HG03280 (cell line): ENCODE data around the gene SGK1.
"Not testable (repeated sequence)": the region's sequence is repeated elsewhere in the genome, so short reads cannot be mapped to it uniquely, and the experiment has no call there.

Experiments used
- ATAC-seq: cut with Tn5 transposase; IDR thresholded peaks from one replicate; pipeline ENCODE4 v1.9.1; 2021; ENCODE audit warnings: mild to moderate bottlenecking, moderate library complexity; ENCODE audit not compliant: unreplicated experiment

SGK1 gene

DNA sequence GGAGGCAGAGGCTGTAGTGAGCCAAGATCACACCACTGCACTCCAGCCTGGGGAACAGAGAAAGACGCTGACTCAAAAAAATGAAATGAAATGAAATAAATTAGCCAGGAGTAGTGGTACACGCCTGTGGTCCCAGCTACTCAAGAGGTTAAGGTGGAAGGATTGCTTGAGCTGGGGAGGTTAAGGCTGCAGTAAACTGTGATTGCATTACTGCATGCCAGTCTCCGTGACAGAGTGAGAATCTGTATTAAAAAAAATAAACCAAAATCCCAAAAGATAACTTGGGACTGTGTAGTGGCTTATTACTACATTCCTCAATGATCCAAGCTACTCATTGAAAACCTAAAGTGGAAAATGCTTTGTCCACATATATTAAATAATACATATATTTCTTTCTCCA is 87.0 kb downstream of the SGK1 start:
- no peak for ATAC-seq

- no peak for ATAC-seq
Observed at GRCh38 chr6:134230087-134230700, 87.7 kb downstream of the SGK1 start.

DNA sequence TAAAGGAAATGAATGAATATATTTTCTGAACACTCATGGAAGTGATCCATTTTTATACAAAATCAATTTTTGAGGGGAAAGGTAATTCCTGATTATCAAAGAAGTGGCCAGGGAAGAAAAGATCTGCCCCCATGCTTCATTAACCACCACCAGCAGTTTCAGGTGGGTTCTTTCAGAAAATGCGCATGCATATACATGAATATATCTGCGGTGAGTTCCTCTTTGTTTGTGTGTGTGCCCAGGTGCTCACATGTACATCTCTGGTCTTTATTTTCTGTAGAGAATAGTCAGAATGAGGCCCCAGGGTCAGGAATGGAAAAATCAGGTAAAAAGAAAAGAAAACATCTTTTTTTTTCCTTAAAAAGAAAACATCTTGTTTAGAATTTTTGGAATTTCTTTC is 88.4 kb downstream of the SGK1 start:
- ATAC-seq: no peak

GRCh38 chr6:134223796-134224420 is 94.0 kb downstream of the SGK1 start:
- no peak for ATAC-seq

DNA sequence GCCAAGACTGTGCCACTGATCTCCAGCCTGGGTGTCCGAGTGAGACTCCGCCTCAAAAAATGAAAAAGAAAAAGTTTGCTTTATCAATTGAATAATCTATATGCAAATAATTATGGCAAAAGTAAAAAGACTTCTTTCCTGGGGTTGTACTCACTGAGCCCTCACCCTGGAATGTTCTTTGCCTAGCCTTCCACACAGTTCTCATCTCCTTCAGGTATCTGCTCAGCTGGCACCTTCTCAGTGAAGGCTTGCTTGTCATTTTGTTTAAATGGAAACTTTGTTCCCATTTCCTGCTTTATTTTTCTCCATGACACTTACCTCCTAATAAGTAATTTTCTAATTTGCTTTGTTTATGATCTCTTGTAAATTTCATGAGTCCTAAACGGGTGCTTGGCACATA is 96.7 kb downstream of the SGK1 start:
- no peak for ATAC-seq

DNA sequence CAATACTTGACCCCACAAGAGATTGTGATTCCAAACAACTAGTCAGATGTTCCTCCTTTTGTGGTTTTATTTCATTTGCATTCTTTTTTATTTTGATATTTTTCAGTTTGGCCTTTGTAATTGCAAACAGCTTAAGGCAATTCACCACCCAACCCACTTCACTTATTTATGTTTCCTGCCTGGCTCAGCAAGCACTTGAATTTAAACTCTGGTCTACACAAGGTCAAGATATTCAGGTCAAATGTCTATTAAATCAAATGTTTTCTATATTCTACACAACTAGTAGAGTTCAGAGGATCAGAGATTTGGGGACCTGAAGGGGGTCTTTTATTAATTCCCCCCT is 100.1 kb downstream of the SGK1 start:
- ATAC-seq: no peak

DNA sequence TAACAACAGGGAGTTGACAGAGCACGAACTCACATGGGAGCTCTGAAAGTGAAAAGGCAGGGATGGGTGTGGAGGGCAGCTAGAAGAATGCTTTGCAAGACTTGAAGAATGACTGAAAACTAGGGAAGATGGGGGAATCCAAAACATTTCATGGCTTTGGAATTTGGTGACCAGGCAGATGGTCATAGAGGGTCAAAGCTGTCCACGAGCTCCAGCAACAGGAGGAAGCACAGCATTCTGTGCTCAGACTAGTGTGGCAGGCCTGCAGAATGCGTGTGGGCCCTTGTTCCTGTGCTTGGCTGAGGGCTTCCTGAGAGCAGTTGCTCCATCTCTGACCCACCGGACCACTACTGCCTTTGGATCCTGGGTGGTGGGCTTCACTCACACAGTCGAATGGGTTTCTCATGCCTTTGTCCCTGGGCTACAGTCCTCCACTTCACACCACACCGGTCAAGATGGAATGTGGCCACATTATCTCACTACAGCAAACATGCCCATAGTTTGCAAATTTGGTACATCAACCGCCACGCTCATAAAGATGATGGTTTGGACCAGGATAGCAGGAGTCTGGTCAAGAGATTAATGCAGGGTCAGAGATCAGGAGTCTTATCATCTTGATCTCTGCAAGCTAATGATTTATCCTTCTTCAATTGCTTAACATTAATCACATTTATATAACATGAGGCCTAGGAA is 100.7 kb downstream of the SGK1 start:
- no peak for ATAC-seq

GRCh38 chr6:134216301-134217010 is 101.5 kb downstream of the SGK1 start:
- ATAC-seq: no peak

- ATAC-seq: not testable (repeated sequence)
Observed at GRCh38 chr6:134213410-134213809, 104.5 kb downstream of the SGK1 start.

- no peak for ATAC-seq
Observed at GRCh38 chr6:134211297-134211696, 106.6 kb downstream of the SGK1 start.

- ATAC-seq: no peak
Observed at GRCh38 chr6:134207421-134207820, 110.5 kb downstream of the SGK1 start.

GRCh38 chr6:134205366-134205765 is 112.5 kb downstream of the SGK1 start:
- ATAC-seq: no peak

GRCh38 chr6:134204759-134205158 is 113.2 kb downstream of the SGK1 start:
- not testable (repeated sequence) for ATAC-seq

- ATAC-seq: no peak
Observed at GRCh38 chr6:134204031-134204430, 113.9 kb downstream of the SGK1 start.

DNA sequence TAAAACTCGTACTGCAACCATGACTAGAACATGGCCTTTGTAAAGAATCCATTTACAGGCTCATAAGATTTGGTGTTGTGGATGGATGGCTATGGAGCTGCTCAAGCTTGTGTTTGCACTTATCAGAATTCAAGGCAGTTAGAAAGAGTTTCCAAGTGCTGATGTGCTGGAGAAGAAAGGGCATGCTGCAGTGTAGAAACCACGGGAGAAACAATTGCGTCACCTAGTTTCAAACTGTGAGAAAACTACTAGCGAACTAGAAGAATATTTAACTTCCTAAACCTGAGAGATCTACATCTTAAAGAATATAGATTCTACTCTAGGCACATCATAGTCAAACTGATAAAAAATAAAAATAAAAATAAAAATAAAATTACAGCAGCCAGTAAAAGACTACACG is 116.2 kb downstream of the SGK1 start:
- ATAC-seq: no peak

DNA sequence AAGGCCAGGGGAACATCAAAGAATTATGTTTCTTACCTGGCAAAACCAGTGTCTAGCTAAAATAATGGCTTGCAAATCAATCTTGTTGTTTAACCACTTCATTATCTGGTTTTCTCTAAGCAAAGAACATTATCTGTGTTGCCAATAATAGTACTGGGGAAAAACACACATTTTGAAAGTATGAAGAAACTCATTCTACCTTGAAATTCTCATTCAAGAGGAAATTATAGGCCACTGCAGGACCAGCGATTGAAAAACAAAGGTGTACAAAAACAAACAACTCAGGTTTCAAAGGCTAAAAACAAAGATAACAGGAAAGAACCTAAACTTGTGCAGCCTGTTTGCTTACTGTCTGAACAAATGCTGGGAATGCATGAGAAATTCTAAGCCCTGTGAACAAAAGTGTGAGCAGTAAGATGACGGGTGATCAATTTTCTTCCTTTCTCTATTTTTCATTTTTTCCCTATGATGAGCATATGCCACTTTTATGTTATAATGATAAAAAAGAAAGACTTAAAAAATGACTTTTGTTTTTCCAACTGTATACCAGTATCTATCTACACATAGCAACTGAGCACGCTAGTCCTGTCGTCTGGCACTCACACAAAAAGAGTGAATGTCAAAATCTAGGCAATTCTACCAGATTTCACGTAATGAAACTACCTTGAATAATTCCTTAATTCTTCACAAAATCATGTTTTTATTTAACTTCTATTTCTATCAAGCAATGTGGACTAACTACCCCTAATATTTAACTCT is 117.9 kb downstream of the SGK1 start:
- ATAC-seq: no peak

GRCh38 chr6:134198093-134198492 is 119.8 kb downstream of the SGK1 start:
- no peak for ATAC-seq

GRCh38 chr6:134197685-134198084 is 120.2 kb downstream of the SGK1 start:
- not testable (repeated sequence) for ATAC-seq

- ATAC-seq: no peak
Observed at GRCh38 chr6:134196568-134197193, 121.2 kb downstream of the SGK1 start.

- no peak for ATAC-seq
Observed at GRCh38 chr6:134195985-134196384, 121.9 kb downstream of the SGK1 start.
